ENCODE measurements around the gene GABARAP.

GRCh38 chr17:7221278-7222092, 20.8 kb downstream of the GABARAP start:
- TF ChIP-seq POLR2A (IDR thresholded peaks at IDR 0.05) (no peak), CTCF (IDR thresholded peaks at IDR 0.05) (no peak)
